Activated CD4-positive, CD25-positive, alpha-beta regulatory T cell treated with anti-CD3 and anti-CD28 coated beads, Interleukin-2, amount 50 U/mL, for 16 hours (primary cell): ENCODE measurements around the gene EVX1.

ENCODE experiments used
- DNase-seq: peaks from one replicate; pipeline ENCODE4 v3.0.0-alpha.2; 2020; ENCODE audit warnings: low read depth, low spot score

The EVX1 gene

GRCh38 chr7:27205325-27206280 lies 37.0 kb upstream of the EVX1 start:
- no peak for DNase-seq

DNA sequence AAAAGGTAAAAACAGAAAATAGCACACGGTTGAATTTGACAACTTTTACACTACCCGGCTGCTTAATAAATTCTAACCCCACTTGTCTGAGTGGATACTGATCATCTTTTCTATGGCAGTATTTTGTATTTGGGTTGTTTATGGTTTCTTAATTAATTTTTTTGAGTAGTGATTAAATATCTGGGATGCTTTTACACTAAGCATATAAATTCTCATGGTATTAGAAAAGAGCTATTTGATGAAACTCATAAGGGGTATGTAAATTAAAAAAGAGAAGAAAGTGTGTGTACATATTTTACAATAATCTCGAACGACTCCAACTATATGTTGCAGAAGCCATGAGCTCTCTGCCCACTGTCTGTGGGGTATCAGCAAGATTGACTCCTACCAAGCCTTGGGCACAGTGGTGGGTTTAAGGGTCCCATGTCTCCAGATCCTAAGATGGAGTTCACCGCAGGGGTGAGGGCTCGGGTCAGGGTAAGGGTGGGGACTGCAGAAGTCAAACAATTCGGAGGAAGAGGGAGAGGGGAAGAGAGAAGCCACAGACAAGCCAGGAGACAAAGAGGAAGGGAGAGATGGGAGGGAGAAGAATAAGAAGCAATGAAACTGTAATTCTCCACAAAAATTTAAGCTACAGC lies 35.1 kb upstream of the EVX1 start:
- DNase-seq = no peak

DNA sequence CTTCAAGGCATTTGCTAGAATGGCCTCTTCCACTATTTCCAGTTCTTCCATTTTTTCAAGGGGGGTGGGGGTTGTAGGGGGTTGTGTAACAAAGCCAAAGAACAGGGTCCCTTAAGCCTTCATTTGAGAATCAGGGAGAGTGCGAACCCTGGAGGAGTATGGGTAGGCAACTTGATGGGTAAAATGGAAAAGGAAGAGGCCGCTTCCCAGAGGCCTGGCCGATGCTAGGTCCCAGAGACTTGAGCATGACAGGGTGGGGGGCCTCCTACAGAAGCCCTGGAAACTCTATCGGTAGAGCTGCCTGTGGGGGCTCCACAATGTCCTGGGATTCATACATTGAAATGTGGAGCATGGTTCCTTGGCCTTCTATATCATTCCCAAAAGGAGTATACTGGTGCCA lies 33.6 kb upstream of the EVX1 start:
- DNase-seq = no peak

DNA sequence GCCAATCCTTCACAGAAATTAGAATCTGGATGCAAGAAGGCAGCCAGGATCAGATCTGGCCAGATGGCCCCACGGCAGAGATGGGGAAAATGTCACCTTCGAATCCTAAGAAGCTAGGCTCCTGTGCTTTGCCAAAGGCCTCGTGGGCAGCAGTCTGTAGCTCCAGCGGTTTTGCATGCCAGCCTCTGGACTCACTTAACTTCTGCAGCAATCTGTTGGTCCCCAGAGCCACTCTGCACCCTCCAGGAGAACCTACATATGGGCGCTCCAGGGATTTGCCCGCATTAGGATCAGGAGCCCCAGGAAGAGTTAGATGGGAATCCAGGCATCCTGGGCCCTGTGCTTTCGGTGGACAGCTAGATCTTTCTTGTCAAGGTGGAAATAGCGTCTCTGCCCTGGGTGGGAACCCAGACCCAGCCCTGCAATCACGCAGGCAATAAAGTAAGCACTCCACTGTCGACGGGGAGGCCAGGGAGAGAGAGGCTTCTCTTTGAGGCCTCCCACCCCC lies 32.6 kb upstream of the EVX1 start:
- no peak for DNase-seq

DNA sequence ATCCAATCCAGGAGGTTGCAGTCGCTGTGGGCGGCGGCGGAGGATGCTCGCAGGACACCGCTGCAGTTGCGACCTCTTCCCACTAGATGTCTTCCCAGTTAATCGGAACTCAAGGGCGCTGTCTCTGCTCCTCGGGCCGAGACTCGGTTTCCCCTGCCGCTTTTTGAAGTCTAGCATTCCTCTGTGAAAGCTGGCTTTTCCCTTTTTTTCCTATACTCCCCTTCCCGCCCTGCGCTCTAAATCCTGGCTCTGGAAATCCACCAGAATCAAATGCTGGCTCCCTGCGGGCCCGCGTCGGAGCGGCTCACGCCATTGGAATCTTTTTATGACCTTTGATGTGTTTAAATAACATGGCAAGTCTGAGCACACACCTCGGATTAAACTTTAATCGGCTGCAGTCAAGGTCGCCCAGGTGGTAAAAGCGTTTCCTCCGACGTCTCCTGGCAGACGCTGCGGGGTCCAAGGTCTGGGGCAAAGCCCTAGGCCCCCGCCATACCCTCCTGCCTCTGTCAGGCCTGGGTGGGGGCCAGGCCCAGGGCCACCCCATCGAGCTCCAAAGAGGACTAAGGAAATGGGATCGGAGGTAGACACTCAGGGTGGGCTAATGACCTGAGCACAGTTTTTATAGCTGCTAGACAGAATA lies 32.0 kb upstream of the EVX1 start:
- no peak for DNase-seq

GRCh38 chr7:27211084-27211446 lies 31.5 kb upstream of the EVX1 start:
- no peak for DNase-seq

- no peak for DNase-seq
These were observed 30.8 kb upstream of the EVX1 start for GRCh38 chr7:27211764-27212204.

DNA sequence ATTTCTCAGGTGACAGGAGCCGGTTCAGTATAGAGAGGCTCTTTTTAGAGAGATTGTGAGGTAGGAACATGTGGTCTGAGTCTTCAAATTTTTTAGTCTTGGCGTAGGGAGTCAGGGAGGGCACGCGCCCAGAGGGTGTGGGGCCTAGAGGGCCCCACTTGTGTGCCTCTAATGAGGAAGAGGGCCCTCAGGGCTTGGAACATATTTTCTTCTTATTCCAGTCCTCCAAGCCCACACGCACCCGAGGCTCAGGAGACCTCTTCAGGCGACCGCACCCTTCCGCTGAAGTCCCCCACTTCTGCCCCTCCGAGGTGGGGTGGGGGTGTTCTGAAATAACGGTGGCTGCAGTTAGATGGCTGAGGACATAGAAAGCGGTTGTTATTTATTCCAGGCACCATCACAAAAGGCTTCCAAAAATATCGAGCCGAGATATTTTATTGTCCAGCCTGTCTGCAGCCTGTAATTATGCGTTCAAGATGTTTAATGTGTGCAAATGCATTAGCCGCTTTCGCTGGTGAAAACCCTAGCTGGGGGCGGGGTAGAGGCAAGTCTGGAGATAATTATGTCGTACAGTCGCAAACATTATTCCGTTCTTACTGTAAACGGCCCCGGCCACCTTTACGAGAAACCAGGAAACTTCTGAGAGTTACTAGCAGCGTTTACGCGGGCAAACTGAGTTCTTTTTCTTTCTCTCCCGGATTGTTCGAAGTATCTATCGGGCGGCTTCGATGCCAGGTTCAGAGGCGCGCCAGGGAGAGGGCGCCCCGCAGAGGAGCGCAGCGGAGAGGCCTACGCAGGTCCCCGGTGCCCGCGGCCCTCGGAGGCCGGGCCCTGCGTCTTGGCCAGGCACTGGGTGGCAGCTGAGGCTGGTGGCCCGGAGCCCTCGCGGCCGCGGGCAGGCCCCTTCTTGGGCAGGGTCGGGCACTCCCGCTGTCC lies 29.8 kb upstream of the EVX1 start:
- DNase-seq = no peak

- no peak for DNase-seq
These were observed 29.0 kb upstream of the EVX1 start for GRCh38 chr7:27213433-27214238.

GRCh38 chr7:27214239-27214950 lies 28.2 kb upstream of the EVX1 start:
- no peak for DNase-seq

- no peak for DNase-seq
These were observed 27.2 kb upstream of the EVX1 start for GRCh38 chr7:27215356-27215755.

GRCh38 chr7:27217951-27218350 lies 24.7 kb upstream of the EVX1 start:
- no peak for DNase-seq

- no peak for DNase-seq
These were observed 22.8 kb upstream of the EVX1 start for GRCh38 chr7:27219821-27220220.

DNA sequence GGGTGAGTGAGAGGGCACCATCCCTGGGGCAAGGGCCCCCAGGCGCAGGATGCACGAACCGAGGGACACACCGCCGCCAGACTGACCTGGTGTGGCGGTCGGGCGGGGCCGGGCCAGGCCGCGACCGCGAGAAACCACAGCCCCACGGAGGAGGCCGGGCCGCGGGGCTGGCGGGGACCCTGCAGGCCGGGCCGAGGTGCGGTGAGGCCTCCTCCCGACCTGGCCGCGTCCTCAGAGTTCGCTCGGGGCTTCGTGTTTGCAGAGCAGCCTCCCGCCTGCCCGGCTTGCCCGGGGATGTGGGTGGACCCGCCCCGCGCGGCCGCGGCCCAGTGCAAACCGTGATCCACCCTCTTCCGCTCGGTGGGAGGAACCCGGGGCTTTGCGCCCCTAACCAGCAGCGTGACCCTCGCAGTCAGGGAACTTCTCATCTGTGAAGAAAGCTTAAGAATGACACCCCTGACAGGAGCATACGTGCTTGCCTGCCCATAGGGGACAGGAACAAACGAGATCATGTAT lies 22.1 kb upstream of the EVX1 start:
- no peak for DNase-seq

DNA sequence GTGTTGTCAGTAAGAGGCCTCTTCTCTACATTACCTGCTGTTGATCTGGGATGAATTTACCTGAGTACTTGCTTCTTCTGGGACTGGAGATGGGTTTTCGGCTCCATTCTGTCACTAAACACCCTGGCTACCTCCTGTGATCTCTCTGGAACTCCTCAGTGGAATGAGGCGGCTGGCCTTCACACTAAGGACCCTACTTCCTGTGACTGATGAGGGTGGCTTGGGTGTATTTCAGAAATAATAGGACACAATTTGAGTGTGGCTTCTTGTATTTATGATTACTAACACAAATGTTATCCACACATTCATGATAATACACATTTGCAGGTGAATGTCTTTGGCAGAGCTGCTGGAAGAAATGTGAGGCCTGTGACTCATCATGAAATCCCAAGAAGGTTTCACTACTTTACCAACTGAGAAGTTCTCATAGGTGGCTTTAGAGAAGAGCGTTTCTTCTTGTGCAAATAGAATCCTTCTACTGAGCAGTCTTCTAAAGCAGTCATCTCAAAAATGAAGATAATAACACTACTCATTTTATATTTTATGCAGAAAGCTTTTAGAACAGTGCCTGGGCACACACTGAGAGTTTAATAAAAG lies 21.3 kb upstream of the EVX1 start:
- DNase-seq = no peak

GRCh38 chr7:27223941-27224575 lies 18.5 kb upstream of the EVX1 start:
- DNase-seq = no peak

- DNase-seq = no peak
These were observed 17.3 kb upstream of the EVX1 start for GRCh38 chr7:27224983-27225934.
